8988T (cell line): ENCODE data around the gene POLR2J2.
"Not testable (repeated sequence)": the region's sequence is repeated elsewhere in the genome, so short reads cannot be mapped to it uniquely, and the experiment has no call there.

Source experiments
- DNase-seq: peaks from one replicate; pipeline ENCODE4 v3.0.0; 2011

Gene POLR2J2

GRCh38 chr7:102667523-102667922 is 3.9 kb downstream of the POLR2J2 start:
- not testable (repeated sequence) for DNase-seq

GRCh38 chr7:102666850-102667249 is 4.6 kb downstream of the POLR2J2 start:
- DNase-seq = not testable (repeated sequence)

- DNase-seq = not testable (repeated sequence)
Measured at GRCh38 chr7:102664765-102665164, 6.7 kb downstream of the POLR2J2 start.

GRCh38 chr7:102649924-102650323 is 21.5 kb downstream of the POLR2J2 start, which contains the start of gene SPDYE2B:
SPDYE2B (plus strand) TSS chr7:102650319; CDS start chr7:102652349, 2,030 bp downstream.
- not testable (repeated sequence) for DNase-seq

- not testable (repeated sequence) for DNase-seq
Measured at GRCh38 chr7:102647813-102648212, 23.6 kb downstream of the POLR2J2 start.

- DNase-seq = not testable (repeated sequence)
Measured at GRCh38 chr7:102643404-102643803, 28.1 kb downstream of the POLR2J2 start.

- not testable (repeated sequence) for DNase-seq
Measured at GRCh38 chr7:102642691-102643090, 28.8 kb downstream of the POLR2J2 start, which contains the start of gene UPK3BL1. UPK3BL1 (minus strand) TSS chr7:102642791; CDS start chr7:102642741, 50 bp downstream.

- DNase-seq = not testable (repeated sequence)
Measured at GRCh38 chr7:102638848-102639247, 32.6 kb downstream of the POLR2J2 start.

GRCh38 chr7:102636956-102637355 is 34.5 kb downstream of the POLR2J2 start:
- not testable (repeated sequence) for DNase-seq

- DNase-seq = not testable (repeated sequence)
Measured at GRCh38 chr7:102635354-102635753, 36.1 kb downstream of the POLR2J2 start.

GRCh38 chr7:102634299-102634698 is 37.2 kb downstream of the POLR2J2 start:
- not testable (repeated sequence) for DNase-seq

GRCh38 chr7:102630622-102631021 is 40.8 kb downstream of the POLR2J2 start:
- DNase-seq = not testable (repeated sequence)

GRCh38 chr7:102627271-102627904 is 44.1 kb downstream of the POLR2J2 start:
- DNase-seq = not testable (repeated sequence)

- not testable (repeated sequence) for DNase-seq
Measured at GRCh38 chr7:102618122-102618521, 53.3 kb downstream of the POLR2J2 start.

GRCh38 chr7:102616507-102617125 is 54.8 kb downstream of the POLR2J2 start, which contains the start of gene RASA4:
RASA4 (minus strand) TSS chr7:102616756; CDS start chr7:102616689, 67 bp downstream.
- DNase-seq = not testable (repeated sequence)
